ENCODE data around the gene STT3A.

The STT3A gene

DNA sequence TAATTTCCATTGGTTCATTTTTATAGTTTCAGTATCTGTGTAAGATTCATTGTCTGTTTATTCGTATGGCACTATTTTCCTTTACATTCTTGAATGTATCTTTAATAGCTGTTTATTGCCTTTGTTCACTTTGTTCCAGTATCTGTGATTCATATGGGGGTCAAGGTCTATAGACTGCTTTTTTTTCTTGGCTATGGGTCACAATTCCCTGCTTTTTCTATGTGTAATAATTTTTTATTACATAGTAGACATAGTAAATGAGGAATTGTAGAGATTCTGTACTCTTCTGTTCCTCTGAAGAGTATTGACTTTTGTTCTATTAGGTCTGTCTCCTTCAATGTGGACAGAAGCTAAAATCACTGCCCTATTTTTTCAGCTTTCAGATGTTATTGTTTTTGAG, 77.5 kb downstream of the STT3A start:
- no peak for DNase-seq

DNA sequence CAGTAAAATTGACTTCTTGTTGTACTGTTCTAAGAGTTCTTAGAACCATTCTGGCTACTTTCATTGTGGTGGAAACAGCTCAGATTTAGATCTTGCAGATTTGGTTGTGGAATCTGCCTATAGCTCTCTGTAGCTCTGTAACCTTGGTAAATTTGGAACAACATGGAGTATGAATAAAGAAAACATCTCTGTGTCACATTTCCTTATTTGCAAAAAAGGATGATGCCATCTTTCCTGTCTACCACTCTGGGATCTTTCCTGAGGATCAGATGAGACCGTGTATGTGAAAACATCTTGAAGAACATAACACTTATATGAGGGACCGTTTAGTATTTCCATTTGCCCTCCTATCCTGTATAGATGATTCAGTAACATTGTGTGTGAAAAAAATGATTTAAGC, 78.9 kb downstream of the STT3A start:
- no peak for DNase-seq

Data from NCI-H187 (cell line).